ENCODE measurements around the gene NDUFS8.

The NDUFS8 gene

DNA sequence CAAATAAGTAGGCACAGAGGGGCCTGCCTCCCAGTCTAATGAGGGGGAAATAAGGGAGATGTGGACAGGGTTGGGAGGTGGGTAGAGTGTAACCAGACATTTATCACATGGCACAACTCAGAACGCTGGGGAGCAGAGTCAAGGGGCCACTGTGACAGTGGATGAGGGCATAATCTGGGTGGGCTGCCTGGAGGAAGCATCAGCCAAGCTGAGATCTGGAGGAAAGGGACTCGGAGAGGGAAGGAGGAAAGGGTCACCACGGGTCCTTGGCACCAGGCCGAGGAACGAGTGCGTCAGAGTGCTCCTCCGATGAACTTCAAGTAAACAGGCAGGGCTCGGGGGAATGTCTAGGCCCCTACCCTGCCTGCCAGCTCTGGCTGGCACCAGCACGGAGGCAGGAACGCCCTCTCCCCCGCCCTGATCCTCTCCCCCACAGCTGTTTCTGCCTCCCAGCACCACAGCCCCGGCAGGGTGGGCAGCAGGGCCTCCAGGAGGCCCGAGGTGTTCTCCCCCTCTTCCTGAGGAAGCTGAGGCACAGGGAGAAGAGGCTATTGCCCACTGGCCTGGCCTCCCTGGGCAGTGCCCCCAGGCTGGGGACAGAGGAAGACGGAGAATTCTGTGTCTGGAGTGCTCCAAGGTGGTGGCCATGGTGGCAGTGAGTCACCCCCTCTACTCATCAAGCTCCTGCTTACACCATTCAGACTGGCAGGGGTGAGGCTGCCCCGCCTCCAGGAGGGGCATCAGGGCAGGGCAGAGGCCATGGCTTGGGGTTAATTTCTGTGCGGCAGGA lies 16.1 kb upstream of the NDUFS8 start:
- Mint-ChIP-seq H3K27me3 (ENCODE audit: low read depth, poor library complexity) (no peaks in the 10 kb centered on the region), H3K4me3 (no peak overlapping the region), H3K4me1 (peaks cover 45% of the 10 kb centered on the region), H3K36me3 (ENCODE audit: low read depth) (no peaks in the 10 kb centered on the region), H3K27ac (no peak overlapping the region), H3K9me3 (no peaks in the 10 kb centered on the region)
- TF ChIP-seq, protein P1, sequence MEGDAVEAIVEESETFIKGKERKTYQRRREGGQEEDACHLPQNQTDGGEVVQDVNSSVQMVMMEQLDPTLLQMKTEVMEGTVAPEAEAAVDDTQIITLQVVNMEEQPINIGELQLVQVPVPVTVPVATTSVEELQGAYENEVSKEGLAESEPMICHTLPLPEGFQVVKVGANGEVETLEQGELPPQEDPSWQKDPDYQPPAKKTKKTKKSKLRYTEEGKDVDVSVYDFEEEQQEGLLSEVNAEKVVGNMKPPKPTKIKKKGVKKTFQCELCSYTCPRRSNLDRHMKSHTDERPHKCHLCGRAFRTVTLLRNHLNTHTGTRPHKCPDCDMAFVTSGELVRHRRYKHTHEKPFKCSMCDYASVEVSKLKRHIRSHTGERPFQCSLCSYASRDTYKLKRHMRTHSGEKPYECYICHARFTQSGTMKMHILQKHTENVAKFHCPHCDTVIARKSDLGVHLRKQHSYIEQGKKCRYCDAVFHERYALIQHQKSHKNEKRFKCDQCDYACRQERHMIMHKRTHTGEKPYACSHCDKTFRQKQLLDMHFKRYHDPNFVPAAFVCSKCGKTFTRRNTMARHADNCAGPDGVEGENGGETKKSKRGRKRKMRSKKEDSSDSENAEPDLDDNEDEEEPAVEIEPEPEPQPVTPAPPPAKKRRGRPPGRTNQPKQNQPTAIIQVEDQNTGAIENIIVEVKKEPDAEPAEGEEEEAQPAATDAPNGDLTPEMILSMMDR (IDR thresholded peaks at IDR 0.05), result no peak
- no peak for DNase-seq

DNA sequence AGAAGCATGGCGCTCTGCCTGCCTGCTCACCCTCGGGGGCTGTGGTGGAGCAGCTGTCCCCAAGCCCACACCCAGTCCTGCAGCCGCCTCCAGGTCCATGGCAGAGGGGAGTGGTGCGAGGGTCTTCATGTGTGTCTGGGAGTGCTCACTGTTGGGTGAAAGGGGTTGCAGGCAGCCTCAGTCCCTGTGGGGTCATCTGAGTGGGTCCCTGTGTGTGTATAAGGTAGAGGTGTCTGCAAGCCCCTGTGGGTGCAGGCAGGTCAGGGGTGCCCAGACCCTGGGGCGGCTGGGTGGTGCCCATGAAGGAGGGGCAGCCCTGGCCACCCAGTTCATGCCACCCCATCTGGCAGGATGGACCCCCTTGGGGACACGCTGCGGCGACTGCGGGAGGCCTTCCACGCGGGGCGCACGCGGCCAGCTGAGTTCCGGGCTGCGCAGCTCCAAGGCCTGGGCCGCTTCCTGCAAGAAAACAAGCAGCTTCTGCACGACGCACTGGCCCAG lies 15.5 kb upstream of the NDUFS8 start:
- TF ChIP-seq, protein P1 (IDR thresholded peaks at IDR 0.05), result no peak
- no peak overlapping the region for H3K27ac Mint-ChIP-seq
- no peaks in the 10 kb centered on the region for H3K9me3 Mint-ChIP-seq
- H3K4me3 Mint-ChIP-seq, result no peak overlapping the region
- H3K36me3 Mint-ChIP-seq (ENCODE audit: low read depth), result no peaks in the 10 kb centered on the region
- no peaks in the 10 kb centered on the region for H3K27me3 Mint-ChIP-seq (ENCODE audit: low read depth, poor library complexity)
- no peak for DNase-seq
- H3K4me1 Mint-ChIP-seq, result peaks cover 40% of the 10 kb centered on the region

DNA sequence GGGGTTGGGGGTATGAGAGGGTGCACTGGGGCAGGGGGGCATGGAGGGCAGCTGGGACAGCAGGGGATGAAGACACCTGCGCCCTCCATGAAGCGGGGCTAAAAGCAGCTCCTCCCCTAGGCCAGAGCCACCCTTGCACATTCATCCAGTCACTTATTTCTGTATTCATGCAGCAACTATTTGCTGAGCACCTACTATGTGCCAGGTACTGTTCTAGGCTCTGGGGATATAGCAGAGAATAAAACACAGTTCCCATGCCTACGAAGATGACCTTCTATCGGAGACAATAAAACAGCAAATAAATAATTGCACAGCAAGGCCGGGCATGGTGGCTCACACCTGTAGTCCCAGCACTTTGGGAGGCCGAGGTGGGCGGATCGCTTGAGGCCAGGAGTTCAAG lies 15.0 kb upstream of the NDUFS8 start:
- no peak overlapping the region for H3K4me3 Mint-ChIP-seq
- no peaks in the 10 kb centered on the region for H3K9me3 Mint-ChIP-seq
- DNase-seq, result no peak
- H3K27ac Mint-ChIP-seq, result no peak overlapping the region
- H3K4me1 Mint-ChIP-seq, result peaks cover 39% of the 10 kb centered on the region
- no peaks in the 10 kb centered on the region for H3K27me3 Mint-ChIP-seq (ENCODE audit: low read depth, poor library complexity)
- TF ChIP-seq, protein P1 (IDR thresholded peaks at IDR 0.05), result no peak
- H3K36me3 Mint-ChIP-seq (ENCODE audit: low read depth), result no peaks in the 10 kb centered on the region

DNA sequence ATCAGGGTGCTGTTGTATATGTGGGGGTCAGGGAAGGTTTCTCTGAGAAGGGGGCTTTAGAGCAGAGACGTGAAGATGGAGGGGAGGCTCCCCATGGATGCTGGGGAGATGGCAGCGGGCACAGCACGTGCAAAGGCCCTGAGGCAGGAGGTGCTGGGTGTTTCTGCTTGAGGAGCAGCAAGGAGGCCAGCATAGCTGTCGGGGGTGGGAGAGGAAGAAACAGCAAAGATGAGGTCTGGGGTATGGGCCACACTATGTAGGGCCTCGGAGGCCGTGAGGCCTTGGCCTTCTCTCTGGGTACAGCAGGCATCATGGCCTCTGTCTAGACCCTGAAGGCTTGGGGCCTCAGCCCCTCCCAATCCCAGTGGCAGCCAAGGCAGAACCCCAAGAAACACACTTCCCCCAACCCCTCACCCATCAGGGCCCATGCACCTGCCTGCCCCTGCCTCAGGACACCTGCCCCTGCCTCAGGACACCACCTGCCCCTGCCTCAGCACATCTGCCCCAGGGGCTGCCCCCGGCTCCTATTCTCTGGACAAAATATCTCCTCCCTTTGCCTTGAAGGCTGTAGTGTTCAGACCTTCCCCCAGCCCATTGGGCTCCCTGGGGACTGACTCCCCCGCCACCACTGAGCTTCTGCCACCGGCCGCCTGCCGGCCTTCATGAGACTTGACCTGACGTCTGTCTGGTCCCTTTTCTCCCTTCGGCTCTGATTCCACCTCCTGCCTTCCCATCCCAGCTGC lies 14.1 kb upstream of the NDUFS8 start:
- no peak for DNase-seq
- H3K27me3 Mint-ChIP-seq (ENCODE audit: low read depth, poor library complexity), result peaks cover 4% of the 10 kb centered on the region
- TF ChIP-seq, protein P1 (IDR thresholded peaks at IDR 0.05), result no peak
- no peaks in the 10 kb centered on the region for H3K9me3 Mint-ChIP-seq
- no peak overlapping the region for H3K27ac Mint-ChIP-seq
- H3K4me1 Mint-ChIP-seq, result peaks cover 40% of the 10 kb centered on the region
- H3K4me3 Mint-ChIP-seq, result no peak overlapping the region
- no peaks in the 10 kb centered on the region for H3K36me3 Mint-ChIP-seq (ENCODE audit: low read depth)

DNA sequence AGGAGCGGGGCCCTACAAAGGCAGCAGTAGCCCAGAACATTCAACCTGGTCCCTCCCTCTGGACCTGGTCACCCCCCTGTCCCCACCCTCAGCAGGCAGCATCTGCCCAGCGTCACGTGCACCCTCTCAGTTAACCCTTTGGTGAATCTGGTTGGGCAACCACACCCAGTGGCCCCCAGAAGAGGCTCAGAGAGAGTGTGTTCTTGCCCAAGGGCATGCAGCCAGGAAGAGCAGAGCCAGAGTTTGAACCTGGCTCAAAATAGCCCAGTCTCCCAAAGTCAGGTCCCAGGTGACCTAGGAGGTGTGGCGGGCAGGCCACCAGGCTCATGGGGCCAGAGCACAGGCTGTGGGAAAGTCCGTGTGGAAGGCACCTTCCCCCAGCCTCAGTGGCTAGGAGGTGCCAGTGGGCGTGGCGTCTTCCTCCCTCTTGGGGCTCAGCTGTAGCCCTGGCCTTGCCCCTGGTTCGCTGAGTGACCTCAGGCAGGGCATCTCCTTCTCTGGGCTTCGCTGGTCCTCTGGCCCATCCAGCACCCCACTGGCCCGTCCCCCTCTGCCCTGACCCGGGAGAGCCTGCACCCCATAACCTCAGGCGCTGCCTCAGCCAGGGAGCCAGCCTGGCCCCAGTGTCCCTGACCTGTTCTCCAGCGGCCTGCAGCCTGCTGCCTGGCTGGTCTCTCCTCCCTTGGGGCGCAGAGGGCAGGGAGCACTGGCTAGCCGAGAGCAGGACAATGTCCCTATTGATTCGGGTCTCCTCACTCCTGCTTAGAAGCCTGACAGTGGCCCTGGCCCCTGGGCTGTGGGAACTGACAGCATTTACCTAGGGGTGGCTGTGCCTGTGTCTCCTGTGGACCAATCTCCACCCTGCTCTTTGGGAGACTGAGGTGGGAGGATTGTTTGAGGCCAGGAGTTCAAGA lies 13.3 kb upstream of the NDUFS8 start:
- TF ChIP-seq, protein P1 (IDR thresholded peaks at IDR 0.05), result no peak
- no peak overlapping the region for H3K27ac Mint-ChIP-seq
- H3K4me3 Mint-ChIP-seq, result no peak overlapping the region
- no peak for DNase-seq
- H3K4me1 Mint-ChIP-seq, result peaks cover 40% of the 10 kb centered on the region
- H3K27me3 Mint-ChIP-seq (ENCODE audit: low read depth, poor library complexity), result peaks cover 4% of the 10 kb centered on the region
- no peaks in the 10 kb centered on the region for H3K9me3 Mint-ChIP-seq
- H3K36me3 Mint-ChIP-seq (ENCODE audit: low read depth), result no peaks in the 10 kb centered on the region
